Measurements from ENCODE around the gene RFX3.

Gene RFX3

GRCh38 chr9:3514786-3515185, 11.0 kb downstream of the RFX3 start:
- TF ChIP-seq, protein P1, sequence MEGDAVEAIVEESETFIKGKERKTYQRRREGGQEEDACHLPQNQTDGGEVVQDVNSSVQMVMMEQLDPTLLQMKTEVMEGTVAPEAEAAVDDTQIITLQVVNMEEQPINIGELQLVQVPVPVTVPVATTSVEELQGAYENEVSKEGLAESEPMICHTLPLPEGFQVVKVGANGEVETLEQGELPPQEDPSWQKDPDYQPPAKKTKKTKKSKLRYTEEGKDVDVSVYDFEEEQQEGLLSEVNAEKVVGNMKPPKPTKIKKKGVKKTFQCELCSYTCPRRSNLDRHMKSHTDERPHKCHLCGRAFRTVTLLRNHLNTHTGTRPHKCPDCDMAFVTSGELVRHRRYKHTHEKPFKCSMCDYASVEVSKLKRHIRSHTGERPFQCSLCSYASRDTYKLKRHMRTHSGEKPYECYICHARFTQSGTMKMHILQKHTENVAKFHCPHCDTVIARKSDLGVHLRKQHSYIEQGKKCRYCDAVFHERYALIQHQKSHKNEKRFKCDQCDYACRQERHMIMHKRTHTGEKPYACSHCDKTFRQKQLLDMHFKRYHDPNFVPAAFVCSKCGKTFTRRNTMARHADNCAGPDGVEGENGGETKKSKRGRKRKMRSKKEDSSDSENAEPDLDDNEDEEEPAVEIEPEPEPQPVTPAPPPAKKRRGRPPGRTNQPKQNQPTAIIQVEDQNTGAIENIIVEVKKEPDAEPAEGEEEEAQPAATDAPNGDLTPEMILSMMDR (IDR thresholded peaks at IDR 0.05; ENCODE audit: borderline replicate concordance, insufficient read depth, low read depth, low read length), result no peak
- H3K4me3 ChIP-seq (ENCODE audit: low read depth, low read length), result no peak overlapping the region

DNA sequence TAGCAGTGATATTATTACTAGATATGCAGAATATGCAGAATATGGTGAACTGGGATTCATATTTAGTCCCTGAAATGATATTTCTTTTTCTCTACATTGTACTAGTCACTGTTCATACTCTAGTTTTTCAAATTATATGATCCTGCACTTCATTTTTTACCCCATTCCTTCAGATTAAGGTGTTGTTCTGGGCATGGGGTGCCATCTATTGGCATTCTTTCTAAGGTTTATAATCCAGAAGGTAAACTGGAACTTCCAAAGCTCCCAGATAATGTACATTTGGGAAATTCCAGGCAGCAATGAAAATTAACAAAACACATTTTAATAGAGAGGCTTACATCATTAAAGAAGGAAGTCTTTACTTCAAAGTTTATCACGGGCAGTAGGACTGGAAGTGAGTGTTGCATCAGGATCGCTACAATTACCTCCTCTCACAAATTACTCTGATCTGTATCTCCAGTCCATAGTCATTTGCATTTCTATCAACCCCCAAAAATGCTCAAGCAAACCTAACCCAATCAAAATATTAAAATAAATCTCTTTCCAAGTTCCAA, 12.5 kb downstream of the RFX3 start:
- H3K4me3 ChIP-seq (ENCODE audit: low read depth, low read length), result no peak overlapping the region
- TF ChIP-seq, protein P1 (IDR thresholded peaks at IDR 0.05; ENCODE audit: borderline replicate concordance, insufficient read depth, low read depth, low read length), result no peak

DNA sequence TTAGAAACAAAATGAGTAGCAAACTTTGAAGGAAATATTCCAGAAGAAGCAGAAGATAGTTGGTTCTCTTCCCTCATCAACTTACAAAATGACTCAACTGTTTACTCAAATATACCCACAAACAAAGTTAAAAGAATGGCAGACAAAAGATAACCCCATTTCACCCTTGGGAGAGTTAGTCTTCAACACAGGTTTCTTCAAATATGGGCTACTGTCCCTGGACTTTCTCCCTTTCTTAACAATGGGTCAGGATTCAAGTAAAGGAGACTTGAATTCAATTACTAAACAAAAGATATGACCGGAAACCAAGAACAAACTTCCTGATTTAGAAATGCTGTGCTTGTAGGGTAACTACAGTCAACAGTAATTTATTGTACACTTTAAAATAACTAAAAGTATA, 14.2 kb downstream of the RFX3 start:
- TF ChIP-seq, protein P1 (IDR thresholded peaks at IDR 0.05; ENCODE audit: borderline replicate concordance, insufficient read depth, low read depth, low read length), result no peak
- no peak overlapping the region for H3K4me3 ChIP-seq (ENCODE audit: low read depth, low read length)

DNA sequence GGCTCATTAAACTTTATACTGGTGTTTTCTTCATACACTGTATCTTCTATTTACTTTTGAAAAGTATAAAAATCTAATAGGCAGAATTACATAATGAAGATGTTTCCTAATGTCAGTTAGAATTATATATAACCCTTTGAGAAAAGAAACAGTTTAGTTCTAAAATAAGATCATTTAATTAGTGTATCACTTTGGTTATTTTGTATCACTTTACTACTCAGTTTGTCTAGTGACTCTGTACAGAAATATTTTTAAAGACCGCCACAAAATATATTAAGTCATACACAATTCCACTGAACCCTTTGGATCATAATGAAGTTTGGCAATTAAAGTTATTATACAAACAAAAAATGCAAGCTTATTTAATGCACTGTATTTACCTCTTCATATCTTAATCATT, 15.0 kb downstream of the RFX3 start:
- H3K4me3 ChIP-seq (ENCODE audit: low read depth, low read length), result no peak overlapping the region
- TF ChIP-seq, protein P1 (IDR thresholded peaks at IDR 0.05; ENCODE audit: borderline replicate concordance, insufficient read depth, low read depth, low read length), result no peak

GRCh38 chr9:3509926-3510325, 15.9 kb downstream of the RFX3 start:
- H3K4me3 ChIP-seq (ENCODE audit: low read depth, low read length), result no peak overlapping the region
- TF ChIP-seq, protein P1 (IDR thresholded peaks at IDR 0.05; ENCODE audit: borderline replicate concordance, insufficient read depth, low read depth, low read length), result no peak

DNA sequence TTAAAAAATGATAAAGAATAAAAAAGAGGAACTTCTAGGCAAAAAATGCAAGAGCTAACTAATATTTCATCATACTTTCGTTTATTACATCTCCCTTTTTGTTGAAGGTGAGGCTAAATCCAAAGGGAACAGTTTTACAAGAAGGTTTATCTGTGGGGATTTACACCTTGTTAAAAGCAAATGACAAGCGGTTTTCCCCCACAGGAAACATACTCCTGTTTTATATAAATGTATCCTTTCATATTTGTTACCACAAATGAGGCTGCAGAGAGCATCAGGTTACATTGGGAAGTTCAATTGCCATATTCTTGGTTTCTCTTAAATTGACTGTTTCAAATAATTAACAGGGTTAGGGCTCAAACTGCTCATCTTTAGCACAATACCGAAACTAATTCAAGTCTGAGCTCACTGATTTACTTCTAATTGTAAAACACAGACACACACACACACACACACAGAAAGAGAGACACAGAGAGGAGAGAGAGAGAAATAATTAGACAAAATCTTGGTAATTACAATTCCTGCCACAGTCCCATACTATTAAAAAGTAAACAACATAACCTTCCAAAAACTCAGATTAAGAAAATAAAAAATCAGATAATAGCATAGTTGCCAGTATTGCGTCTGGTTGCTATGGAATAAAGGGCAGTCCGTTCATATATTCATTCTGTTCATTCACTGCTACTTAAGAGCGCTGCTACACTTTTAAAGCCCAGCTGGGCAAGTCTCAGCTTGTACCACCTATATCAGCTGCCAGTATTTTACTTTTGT, 17.1 kb downstream of the RFX3 start:
- TF ChIP-seq, protein P1 (IDR thresholded peaks at IDR 0.05; ENCODE audit: borderline replicate concordance, insufficient read depth, low read depth, low read length), result no peak
- no peak overlapping the region for H3K4me3 ChIP-seq (ENCODE audit: low read depth, low read length)

DNA sequence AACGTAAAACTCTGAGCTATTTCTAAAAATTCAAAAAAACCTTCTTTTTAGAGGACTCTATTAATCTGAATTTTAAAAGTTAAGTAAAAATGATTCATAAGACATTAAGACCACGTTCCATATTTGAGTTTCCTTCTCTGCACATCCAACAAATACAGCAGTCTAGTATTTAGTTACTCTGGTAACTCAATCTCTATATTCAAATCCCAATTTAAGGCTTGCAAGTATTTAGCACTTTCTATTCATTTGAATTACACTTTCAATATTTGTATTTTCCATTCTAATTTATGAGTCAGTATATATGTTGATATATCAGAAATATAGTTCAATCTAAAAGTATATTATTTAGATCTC, 17.7 kb downstream of the RFX3 start:
- TF ChIP-seq, protein P1 (IDR thresholded peaks at IDR 0.05; ENCODE audit: borderline replicate concordance, insufficient read depth, low read depth, low read length), result no peak
- no peak overlapping the region for H3K4me3 ChIP-seq (ENCODE audit: low read depth, low read length)

Data from GM12875 (cell line).